OCI-LY1 (cell line): ENCODE data around the gene ZNF467.

Experiments
- EZH2 ChIP-seq: fragments of 200-600 bp; sonication (generic), shearing (Covaris generic); IDR thresholded peaks from 2 replicates; pipeline ENCODE4 v1.8.0; 2017; ENCODE audit warnings: borderline replicate concordance, mixed run types, mild to moderate bottlenecking, antibody characterized with exemption, low read length, moderate library complexity, mixed read lengths
- TF ChIP-seq, protein P1 (sequence below): fragments of 200-600 bp; sonication (generic), shearing (Covaris generic); IDR thresholded peaks from 2 replicates; pipeline ENCODE4 v1.5.1; 2017; ENCODE audit warnings: mild to moderate bottlenecking, antibody characterized with exemption, low read length, moderate library complexity, mixed read lengths

DNA sequence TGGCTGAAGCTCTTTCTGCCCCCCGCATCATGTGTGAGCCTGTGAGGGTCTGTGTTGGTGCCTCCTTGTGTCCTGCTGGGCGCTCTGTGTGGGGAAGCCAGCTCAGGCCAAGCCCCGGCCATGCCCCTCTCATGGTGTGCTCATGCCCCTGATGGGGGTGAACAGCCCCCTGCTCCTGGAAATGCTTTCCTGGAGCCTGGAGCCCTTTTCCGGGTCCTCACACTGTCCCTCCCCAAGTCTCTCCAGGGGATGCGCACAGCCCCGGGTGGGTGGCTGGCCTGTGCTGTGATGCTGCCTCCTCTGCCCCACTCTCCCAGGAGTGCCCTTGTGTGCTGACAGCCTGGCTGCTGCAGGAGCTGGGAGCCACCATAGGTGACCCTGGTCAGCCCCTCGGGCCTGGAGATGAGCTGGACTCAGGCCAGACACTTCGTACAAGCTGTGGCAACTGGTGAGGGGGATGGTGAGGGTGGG, 43.9 kb upstream of the ZNF467 start:
- TF ChIP-seq, protein P1, sequence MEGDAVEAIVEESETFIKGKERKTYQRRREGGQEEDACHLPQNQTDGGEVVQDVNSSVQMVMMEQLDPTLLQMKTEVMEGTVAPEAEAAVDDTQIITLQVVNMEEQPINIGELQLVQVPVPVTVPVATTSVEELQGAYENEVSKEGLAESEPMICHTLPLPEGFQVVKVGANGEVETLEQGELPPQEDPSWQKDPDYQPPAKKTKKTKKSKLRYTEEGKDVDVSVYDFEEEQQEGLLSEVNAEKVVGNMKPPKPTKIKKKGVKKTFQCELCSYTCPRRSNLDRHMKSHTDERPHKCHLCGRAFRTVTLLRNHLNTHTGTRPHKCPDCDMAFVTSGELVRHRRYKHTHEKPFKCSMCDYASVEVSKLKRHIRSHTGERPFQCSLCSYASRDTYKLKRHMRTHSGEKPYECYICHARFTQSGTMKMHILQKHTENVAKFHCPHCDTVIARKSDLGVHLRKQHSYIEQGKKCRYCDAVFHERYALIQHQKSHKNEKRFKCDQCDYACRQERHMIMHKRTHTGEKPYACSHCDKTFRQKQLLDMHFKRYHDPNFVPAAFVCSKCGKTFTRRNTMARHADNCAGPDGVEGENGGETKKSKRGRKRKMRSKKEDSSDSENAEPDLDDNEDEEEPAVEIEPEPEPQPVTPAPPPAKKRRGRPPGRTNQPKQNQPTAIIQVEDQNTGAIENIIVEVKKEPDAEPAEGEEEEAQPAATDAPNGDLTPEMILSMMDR, result no peak
- TF ChIP-seq EZH2, result no peak
